GM18511 (cell line): ENCODE measurements around the gene MDH1.
"Not testable (repeated sequence)": the region's sequence is repeated elsewhere in the genome, so short reads cannot be mapped to it uniquely, and the experiment has no call there.

ENCODE experiments used
- ATAC-seq: cut with Tn5 transposase; IDR thresholded peaks from one replicate; pipeline ENCODE4 v1.9.1; 2021; ENCODE audit warnings: mild to moderate bottlenecking, moderate library complexity; ENCODE audit not compliant: unreplicated experiment

The MDH1 gene

DNA sequence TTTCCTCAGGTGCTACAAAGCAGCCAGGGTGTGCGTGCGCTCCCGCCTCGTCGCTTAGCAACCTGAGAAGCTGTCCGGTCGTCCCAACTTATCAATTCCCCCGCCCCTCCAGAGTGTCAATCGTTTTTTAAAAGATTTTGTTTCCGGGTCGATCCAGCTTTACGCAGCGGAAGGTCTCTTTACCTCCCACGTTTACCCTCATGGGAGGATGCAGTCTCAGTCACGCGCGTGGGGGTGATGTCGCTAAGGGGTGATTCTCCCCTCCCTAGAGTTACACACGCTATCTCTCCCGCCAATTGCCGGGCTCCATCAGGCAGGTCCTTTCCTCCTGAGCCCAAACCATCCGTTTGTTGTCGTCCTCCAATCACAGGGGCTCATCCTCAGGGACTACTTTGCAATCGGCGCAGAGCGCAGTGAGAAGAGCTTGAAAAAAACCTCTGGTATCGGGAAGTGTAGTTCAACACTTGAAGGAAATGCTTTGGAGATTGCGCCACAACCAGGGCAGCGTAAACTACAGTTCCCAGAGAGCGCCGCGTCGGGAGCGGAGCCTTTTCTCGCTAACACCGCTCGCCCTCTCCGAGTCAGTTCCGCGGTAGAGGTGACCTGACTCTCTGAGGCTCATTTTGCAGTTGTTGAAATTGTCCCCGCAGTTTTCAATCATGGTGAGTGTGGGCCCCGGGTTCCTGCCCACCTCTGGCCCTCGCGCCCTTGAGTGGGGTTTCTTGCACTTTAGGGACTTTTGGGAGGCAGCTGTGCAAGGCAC, at the start of gene MDH1, which contains the start of gene WDPCP:
MDH1 (plus strand) TSS at position 579 of the 763 bp plus-strand sequence; CDS start at position 660, 81 bp downstream.
WDPCP (minus strand) TSS at position 93 of the 763 bp plus-strand sequence. CDS start 206 bp downstream, outside the sequence.
- peak; percentile 85 for ATAC-seq

DNA sequence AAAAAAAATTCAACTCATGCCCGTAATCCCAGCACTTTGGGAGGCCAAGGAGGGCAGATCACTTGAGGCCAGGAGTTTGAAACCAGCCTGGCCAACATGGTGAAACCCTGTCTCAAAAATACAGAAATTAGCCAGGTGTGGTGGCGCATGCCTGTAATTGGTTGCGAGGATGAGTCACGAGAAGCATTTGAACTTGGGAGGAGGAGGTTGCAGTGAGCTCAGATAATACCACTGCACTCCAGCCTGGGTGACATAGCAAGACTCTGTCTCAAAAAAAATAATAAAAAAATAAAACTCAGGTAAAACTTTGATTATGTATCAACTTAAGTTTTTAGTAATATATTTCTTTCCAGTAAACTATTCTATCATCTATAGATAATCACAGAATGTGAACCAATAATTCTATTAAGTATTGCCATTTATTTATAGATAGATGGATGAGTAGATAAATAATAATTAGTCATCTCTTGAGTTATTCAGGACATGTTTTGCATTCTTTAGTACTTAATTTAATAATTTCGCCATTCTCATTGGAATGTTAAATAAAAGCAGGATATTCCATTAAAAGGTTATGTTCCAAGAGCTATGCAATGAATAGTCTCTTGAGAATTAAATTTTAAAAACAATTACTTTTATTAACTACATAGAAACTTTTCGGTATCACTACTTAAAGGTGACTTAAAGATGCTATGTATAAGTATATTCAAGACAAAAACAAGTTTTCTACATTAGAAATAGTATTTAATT, 49.2 kb upstream of the MDH1 start:
- no peak for ATAC-seq

DNA sequence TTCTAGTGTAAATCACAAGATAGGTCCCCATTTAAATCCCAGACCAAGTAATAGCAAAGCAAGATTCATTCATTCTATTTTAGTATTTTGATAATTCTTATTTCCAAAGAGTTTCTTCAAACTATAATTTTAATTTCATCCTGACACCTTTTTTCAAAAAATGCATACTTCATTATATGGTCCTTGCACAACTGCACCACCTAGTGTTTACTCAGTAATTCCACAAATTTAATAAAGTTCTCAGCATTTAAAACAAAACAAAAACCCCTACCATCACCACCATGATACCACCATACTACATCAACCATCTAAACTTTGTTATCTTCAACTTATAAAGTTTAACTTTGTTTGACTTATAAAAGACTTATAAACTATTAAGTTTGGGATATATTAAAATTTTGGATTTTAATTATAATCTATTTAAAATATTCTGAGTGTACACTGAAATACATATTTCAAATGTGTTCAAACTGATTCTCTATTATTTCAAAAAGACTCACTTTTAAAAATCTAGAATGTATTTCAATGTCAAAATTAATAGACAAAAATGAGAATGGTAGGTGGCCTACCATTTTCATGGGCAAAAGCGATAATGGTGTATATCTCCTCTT, 44.6 kb upstream of the MDH1 start:
- ATAC-seq = no peak

DNA sequence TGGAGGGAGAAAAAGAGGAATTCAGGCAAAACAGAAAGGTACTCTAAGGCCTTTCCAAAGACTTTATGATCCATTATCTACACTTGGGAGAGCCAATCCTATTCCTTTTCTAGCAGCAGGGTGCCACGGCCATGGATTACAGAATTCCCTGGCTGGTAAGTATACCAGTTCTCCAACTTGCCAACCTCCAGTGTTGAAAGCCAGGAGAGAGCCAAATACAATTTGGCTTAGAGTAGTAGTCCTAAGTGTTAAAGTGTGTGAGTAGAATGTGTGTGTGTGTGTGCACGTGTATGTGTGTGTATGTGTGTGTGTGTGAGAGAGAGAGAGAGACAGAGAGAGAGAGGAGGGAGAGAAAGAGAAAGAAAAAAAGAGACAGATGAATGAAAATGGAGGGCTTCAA, 43.7 kb upstream of the MDH1 start:
- ATAC-seq = no peak

DNA sequence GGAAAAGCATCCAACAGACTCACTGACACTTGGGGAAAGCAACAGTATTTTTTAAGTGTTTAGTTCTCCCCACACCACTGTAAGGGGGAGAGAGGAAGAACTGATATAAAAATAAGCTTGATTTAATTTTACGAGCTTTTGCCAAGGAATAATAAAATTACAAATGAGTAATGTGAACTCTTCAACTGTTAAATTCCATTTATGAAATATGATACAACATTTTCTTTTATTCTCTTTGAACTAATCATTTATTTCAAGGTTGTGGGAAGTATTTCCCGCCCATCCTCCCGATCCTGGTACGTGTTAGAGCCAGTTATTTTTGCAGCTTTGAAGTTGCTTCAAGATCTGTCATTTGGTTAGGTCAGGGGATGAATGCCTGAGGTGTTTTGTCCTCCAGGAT, 35.7 kb upstream of the MDH1 start:
- ATAC-seq = no peak

DNA sequence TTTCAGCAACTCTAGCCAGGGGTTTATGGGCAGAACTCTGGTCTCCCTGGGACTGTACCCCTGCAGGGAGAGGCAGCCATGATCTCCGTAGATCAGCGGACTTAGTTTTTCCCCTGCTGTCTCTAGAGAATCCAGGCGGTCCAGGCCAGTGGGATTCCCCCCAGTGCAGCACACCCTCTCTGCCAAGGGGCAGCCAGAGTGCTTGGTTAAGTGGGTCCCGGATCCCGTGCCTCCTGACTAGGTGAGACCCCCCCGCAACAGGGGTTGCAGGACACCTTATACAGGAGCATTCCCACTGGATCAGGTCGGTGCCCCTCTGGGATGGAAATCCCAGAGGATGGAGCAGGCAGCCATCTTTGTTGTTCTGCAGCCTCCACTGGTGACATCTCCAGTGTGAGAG, 33.5 kb upstream of the MDH1 start:
- no peak for ATAC-seq

DNA sequence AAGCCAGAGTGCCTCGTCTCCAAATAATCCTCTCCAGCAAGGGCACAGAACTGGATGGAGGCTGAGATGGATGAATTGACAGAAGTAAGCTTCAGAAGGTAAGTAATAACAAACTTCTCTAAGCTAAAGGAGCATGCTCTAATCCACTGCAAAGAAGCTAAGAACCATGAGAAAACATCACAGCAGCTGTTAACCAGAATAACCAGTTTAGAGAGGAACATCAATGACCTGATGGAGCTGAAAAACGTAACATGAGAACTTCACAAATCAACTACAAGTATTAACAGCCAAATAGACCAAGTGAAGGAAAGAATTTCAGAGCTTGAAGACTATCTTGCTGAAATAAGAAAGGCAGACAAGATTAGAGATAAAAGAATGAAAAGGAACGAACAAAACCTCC, 32.8 kb upstream of the MDH1 start:
- no peak for ATAC-seq

DNA sequence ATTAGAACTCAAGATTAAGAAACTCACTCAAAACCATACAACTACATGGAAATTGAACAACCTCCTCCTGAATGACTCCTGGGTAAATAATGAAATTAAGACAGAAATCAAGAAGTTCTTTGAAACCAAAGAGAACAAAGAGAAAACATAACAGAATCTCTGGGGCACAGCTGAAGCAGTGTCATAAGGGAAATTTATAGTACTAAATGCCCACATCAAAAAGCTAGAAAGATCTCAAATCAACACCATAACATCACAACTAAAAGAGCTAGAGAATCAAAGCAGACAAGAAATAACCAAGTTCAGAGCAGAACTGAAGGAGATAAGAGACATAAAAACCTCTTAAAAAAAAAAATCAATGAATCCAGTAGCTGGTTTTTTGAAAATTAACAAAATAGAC, 30.9 kb upstream of the MDH1 start:
- not testable (repeated sequence) for ATAC-seq

DNA sequence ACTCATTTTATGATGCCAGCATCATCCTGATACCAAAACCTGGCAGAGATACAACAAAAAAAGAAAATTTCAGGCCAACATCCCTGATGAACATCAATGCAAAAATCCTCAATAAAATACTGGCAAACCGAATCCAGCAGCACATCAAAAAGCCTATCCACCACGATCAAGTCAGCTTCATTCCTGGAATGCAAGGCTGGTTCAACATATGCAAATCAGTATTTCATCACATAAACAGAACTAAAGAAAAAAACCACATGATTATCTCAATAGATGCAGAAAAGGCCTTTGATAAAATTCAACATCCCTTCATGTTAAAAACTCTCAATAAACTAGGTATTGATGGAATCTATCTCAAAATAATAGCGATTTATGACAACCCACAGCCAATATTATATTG, 29.8 kb upstream of the MDH1 start:
- ATAC-seq = not testable (repeated sequence)

DNA sequence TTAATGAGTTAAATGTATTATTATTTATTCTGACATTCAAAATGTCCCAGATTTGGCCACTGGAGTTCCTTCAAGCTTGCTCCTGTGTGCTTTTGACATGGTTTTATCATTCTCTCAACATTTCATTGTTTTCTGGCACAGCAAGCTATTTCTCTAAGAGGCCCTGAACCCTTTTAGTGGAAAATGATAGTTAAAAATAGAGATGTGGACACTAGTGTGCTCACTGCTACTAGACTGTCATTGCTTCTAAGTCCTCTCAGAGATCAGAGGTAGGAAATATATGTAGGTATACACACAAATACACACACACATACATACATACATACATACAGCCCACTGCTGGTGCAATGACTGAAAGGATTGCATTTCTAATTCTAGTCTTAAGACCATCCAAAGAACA, 26.0 kb upstream of the MDH1 start:
- ATAC-seq = no peak

DNA sequence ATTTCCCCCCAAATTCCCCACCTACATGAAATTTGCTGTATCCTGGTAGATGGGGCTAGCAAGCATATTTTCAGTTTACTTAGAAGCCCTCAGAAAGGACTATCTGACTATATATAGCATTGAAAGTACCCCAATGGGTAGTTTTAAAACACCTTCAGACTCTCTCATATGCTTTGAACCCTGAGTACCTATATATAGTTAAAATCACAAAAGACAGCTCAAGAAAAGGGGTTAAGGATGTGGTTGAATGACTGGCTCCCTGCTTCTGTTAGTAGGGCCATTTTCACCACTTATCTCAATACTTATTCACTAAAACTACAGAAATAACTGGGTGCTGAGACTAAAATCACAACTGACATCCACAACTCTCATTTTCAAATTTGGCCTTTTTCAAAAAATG, 19.0 kb upstream of the MDH1 start:
- ATAC-seq = peak; percentile 86

DNA sequence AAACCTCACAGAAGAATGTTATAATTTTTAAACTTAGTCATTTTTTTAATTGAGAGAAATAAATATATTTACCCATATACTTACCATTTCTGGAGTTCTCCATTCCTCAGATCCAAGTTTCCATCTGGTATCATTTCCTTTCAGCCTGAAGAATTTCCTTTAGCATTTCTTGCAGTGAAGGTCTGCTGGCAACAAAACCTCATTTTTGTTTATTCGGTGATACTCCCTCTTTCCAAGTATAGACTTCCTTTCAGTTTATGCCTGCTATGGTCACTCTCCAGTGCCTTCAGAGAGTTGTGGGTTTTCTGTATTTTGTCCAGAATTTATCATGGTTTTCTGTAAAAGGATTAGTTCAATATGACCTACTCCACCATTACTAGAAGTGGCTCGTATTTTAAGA, 17.5 kb upstream of the MDH1 start:
- ATAC-seq = no peak

DNA sequence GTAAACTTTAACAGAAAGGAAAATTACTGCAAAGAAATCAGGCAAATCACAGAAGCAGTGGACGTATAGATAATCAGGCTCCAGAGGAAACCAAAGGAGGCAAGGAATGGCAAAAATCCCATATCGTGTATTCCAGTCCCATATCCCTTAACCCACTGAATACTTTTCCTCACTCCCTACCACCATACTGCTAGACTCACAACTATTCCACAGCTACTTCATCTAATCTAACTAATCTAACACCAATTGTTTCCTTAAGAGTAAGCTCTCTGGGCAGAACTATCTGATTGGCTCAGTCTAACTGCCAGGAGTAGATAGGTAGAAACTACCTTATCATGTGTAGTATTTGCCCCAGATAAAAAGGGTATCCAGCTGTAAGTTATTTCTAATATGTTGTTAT, 16.8 kb upstream of the MDH1 start:
- no peak for ATAC-seq

DNA sequence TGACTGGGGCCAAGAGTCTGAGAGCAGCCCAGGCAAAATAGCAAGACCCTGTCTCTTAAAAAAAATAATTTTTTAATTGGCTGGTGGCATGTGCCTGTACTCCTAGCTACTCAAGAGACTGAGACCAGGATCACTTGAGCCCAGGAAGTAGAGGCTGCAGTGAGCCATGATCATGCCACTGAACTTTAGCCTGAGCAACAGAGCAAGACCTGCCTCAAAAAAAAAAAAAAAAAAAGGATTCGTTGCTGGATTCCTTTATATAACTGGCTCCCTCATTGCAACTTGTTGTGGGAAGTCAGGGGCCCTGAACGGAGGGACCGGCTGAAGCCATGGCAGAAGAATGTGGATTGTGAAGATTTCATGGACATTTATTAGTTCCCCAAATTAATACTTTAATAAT, 15.7 kb upstream of the MDH1 start:
- ATAC-seq = not testable (repeated sequence)

DNA sequence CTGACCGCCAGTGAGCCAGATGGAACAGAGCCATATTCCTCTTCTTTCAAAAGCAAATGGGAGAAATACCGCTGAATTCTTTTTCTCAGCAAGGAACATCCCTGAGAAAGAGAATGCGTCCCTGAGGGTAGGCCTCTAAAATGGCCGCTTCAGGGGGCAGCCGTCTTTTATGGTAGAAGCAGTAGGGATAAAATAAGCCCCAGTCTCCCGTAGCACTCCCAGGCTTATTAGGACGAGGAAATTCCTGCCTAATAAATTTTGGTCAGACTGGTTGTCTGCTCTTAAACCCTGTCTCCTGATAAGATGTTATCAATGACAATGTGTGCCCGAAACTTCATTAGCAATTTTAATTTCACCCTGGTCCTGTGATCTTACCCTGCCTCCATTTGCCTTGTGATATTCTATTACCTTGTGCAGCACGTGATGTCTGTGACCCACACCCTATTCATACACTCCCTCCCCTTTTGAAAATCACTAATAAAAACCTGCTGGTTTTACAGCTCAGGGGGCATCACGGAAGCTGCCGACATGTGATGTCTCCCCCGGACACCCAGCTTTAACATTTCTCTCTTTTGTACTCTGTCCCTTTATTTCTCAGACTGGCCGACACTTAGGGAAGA, 14.9 kb upstream of the MDH1 start:
- ATAC-seq = not testable (repeated sequence)

DNA sequence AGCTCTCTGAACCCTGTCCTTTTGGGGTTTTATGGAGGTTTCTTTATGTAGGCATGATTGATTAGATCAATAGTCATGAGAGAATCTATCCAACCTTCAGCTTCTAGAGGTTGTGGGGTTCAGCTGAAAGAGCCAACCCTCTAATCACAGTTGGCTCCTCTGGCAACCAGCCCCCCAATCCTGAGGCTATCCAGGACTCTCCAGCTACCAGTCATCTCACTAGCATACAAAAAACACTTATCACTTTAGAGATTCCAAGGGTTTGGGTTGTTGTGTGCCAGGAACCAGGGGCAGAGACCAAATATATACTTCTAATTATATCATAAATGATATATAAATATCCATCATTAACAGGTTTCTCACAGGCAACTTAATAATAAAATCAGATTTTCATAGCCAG, 12.2 kb upstream of the MDH1 start:
- ATAC-seq = no peak

DNA sequence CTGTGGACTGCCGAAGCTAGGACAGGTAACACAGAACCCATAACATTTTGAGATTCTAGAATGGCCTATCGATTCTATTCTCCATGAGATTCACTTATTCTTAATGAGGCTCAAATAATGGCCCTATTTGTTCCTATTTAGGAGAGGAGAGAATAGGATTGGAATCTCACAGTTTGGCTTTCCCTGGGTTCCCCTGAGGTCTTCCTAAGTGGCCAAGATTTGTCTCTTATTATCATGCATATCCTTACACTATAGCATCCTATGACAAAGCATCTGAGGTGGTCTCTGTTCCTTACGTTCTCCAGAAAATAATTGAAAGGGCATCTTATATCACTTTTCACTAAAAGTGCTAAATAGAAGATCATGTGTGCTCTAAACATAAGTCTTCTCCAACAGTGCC, 10.0 kb upstream of the MDH1 start:
- ATAC-seq = no peak

DNA sequence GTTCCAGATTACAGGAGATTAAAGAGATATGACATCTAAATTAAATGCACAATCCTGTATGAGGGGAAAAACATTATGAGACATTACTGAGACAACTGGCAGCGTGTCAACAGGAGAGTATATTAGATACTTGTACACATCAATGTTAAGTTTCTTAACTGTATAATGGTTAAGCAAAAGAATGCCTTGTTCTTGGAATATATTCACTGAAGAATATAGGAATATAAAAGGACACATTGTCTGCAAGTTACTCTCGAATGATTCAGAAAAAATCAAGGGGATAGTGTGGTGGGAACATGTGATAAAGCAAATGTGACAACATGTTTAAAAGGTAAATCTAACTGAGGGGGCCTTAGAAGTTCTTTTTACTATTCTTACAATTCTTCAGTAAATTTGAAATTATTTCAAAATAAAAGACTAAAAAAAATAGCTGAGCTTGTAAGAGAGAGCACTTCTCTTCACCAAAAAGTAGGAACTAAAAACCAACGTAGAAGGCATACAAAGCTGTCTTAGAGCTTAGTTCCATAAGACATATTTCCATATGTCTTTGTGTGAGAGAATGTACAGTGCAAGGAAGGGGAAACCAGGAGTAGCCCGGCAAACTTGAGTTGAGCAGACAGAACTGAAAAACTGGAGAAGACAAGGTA, 8.0 kb upstream of the MDH1 start:
- no peak for ATAC-seq

DNA sequence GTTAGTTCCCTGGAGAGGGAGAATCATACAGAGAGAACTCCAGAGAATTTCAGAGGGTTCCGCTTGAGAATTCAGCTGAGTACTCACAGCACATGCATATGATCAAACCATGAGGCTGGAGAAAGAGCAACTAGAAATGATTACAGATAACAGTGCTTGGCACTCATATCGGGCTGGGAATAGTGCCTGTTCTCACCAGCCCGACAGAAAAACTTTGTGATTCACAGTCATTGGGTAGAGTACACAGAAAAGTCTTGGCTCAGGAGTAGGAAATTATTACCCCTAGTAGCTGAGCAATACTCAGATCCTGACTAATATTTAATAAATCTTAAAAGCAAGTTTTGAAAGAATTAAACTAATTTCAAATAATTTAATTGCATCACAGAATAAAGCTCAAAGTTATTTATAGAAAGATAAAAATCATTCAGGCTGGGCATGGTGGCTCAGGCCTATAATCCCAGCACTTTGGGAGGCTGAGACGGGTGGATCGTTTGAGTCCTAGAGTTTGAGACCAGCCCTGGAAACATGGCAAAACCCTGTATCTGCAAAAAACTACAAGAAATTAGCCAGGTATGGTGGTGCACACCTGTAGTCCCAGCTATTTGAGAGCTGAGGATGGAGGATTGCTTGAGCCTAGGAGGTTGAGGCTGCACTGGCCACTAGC, 7.3 kb upstream of the MDH1 start:
- ATAC-seq = no peak

DNA sequence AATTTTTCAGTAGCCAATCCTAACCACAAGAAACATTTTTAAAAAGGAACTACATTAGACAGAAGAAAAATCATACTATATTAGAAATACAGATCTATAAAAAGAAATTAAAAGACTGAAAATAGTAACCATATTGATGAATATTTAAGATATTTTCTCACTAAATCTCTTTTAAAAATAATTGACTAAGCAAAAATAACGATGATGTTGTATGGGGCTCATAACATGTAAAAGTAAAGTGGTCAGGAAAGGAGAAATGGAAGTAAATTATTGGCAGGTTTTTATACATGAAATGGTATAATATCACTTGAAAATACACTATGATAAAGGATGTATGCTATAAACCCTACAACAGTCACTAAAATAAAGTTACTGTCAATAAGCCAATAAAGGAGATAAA, 5.9 kb upstream of the MDH1 start:
- ATAC-seq = no peak
